ENCODE results near the gene APBA3. TPM values are rescaled to one million over a fixed set of nuclear protein-coding genes. Genes with fewer than 3 reads are reported as not detected.

APBA3 gene
- total and polyA plus RNA-seq, 8 donors = 6.7 to 27.1 (median 10.5) TPM

DNA sequence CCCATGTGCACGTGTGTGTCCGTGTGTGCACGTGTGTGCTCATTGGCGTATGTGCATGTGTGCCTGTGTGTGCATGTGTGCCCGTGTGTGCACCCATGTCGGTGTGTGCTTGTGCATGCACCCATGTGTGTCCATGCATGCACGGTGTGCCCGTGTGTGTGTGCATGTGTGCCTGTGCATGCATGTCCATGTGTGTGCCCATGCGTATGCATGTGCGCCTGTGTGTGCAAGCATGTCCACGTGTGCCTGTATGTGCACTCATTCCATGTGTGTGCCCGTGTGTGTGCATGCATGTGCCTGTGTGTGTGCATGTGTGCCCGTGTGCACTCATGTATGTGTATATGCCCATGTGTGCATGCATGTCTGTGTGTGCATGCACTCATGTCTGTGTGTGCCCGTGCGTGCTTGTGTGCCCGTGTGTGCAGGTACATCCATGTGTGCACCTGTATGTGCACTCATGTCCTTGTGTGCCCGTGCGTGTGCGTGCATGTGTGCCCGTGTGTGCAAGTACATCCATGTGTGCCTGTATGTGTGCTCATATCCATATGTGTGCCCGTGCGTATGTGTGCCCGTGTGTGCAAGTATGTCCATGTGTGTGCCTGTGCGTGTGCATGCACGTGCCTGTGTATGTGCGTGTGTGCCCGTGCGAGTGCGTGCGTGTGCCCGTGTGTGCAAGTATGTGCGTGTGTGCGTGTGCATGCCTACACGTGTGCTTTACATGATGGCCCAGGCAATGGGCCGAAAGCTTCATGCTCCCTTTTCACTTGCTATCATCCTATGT is 46.3 kb upstream of the APBA3 start:
- 86 to 89% methylated on average over 35 of the region's 35 CpGs for WGBS, 2 donors

DNA sequence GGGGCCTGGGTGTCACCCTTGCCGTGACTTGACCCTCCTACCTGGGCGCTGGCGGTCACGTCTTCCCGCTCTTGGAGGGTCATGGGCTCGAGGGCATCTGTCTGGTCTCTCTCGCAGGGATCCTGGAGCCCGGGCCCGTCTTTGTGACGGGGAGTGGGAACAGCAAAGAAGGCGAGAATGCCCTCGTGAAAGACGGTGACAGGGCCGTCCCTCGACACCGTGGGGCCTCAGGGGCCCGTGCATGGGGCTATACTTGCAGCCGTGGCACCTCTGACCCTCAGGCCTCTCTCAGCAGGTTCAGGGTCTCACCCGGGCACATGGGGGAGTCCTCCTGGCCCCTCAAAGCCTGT is 45.6 kb upstream of the APBA3 start:
- Histone ChIP-seq H3K27me3 (no peaks in the 10 kb centered on the region), H3K4me1 (no peaks in the 10 kb centered on the region), H3K4me3 (no peak overlapping the region), H3K36me3 (no peaks in the 10 kb centered on the region), H3K9me3 (no peaks in the 10 kb centered on the region), H3K27ac (no peak overlapping the region)
- FAIRE-seq (no peak), ATAC-seq (no peak), DNase-seq (peak in 1 of 6 donors; percentile 46)
- WGBS, 2 donors = 69 to 72% methylated on average over 19 of the region's 19 CpGs
- TF ChIP-seq, protein P1, sequence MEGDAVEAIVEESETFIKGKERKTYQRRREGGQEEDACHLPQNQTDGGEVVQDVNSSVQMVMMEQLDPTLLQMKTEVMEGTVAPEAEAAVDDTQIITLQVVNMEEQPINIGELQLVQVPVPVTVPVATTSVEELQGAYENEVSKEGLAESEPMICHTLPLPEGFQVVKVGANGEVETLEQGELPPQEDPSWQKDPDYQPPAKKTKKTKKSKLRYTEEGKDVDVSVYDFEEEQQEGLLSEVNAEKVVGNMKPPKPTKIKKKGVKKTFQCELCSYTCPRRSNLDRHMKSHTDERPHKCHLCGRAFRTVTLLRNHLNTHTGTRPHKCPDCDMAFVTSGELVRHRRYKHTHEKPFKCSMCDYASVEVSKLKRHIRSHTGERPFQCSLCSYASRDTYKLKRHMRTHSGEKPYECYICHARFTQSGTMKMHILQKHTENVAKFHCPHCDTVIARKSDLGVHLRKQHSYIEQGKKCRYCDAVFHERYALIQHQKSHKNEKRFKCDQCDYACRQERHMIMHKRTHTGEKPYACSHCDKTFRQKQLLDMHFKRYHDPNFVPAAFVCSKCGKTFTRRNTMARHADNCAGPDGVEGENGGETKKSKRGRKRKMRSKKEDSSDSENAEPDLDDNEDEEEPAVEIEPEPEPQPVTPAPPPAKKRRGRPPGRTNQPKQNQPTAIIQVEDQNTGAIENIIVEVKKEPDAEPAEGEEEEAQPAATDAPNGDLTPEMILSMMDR (IDR thresholded peaks at IDR 0.05) = no peak
- intact Hi-C loops (cut with DNase I) = no loop called here

More for the DNA sequence above, 46.3 kb upstream of the APBA3 start:
- no peak for DNase-seq
- Histone ChIP-seq H3K27ac (no peak overlapping the region), H3K27me3 (no peaks in the 10 kb centered on the region), H3K4me1 (no peaks in the 10 kb centered on the region), H3K4me3 (no peak overlapping the region), H3K36me3 (no peaks in the 10 kb centered on the region), H3K9me3 (no peaks in the 10 kb centered on the region)
- no peak for FAIRE-seq
- no peak for ATAC-seq
- TF ChIP-seq, protein P1 (IDR thresholded peaks at IDR 0.05) = no peak
- intact Hi-C loops (cut with DNase I) = no loop called here

DNA sequence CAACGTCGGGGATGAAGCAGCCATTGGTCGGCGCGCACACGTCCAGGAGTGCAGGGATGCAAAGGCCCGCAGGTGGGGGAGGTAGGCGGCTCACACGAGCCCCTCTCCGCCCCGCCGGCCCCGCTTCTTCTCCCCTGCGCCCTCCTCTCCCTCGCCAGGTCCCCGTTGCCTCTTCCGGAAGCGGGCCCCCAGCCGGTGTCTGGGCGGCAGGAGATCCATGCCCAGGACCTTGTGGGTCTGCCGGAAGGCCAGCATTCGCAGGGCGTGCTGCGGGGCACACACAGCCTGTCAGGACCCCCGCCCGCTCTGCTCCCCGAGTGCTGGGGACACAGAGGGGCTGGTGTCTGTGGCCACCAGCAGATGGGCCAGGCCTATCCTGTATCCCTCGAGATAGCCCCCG is 44.4 kb upstream of the APBA3 start:
- intact Hi-C loops (cut with DNase I) = no loop called here
- 74 to 81% methylated on average over 29 of the region's 29 CpGs for WGBS, 2 donors

DNA sequence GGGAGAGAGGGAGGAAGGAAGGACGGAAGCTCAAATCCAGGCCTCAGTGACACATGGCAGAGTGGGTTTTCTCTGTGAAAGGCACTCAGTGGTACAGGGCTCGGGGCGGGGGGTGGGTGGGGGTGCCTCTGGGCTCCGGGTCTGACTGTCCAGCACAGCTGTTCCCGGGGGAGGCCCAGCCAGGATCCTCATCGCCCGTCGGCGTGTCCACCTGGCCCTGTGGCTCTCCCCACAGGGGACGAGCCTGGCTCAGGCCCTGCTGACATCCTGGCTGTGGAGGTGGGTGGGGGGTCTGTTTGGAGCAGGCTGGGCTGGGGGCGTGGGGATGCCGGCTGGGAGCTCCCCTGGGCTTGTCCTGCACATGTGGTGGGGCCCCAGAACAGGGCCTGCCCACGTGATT is 42.9 kb upstream of the APBA3 start:
- Histone ChIP-seq H3K36me3 (no peaks in the 10 kb centered on the region), H3K27me3 (peaks cover 0 to 5% (median 0%) of the 10 kb centered on the region in 4 donors), H3K4me3 (no peak overlapping the region), H3K27ac (no peak overlapping the region), H3K4me1 (no peaks in the 10 kb centered on the region), H3K9me3 (no peaks in the 10 kb centered on the region)
- TF ChIP-seq, protein P1 (IDR thresholded peaks at IDR 0.05) = no peak
- FAIRE-seq (no peak), ATAC-seq (no peak), DNase-seq (peak in 1 of 6 donors; percentile 52)
- 63 to 69% methylated on average over 13 of the region's 13 CpGs for WGBS, 2 donors
- intact Hi-C loops (cut with DNase I) = loop anchor here in 1 of 3 donors (5.0 kb wide), 1 partner anchor 418 kb away; no protein-coding TSS in a partner anchor

More for the DNA sequence above, 44.4 kb upstream of the APBA3 start:
- H3K27me3 ChIP-seq = peaks cover 0 to 5% (median 0%) of the 10 kb centered on the region in 4 donors
- no peaks in the 10 kb centered on the region for H3K9me3 ChIP-seq
- no peaks in the 10 kb centered on the region for H3K4me1 ChIP-seq
- no peak for FAIRE-seq
- TF ChIP-seq, protein P1 (IDR thresholded peaks at IDR 0.05) = no peak
- no peak for ATAC-seq
- no peak overlapping the region for H3K4me3 ChIP-seq
- H3K36me3 ChIP-seq = no peaks in the 10 kb centered on the region
- peak in 1 of 6 donors; percentile 40 for DNase-seq
- H3K27ac ChIP-seq = no peak overlapping the region

DNA sequence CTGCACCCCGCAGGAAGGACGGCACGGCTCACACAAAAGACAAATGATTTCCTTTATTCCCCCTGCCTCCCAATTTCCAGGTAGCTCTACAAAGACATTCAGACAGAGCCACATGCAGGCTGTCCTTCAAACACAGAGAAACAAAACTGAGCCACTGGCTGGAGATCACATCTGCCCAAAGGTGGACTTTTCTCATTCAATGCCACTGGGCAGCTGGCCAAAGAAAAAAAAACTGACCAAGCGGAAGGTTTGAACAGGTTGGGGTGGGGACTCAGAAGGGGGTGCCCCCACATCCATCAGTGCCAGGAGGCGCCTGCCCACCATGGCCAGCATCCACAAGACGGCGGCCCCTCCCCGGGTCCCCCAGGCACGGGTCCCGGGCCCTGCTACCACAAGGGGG is 42.5 kb upstream of the APBA3 start:
- no peaks in the 10 kb centered on the region for H3K4me1 ChIP-seq
- H3K27me3 ChIP-seq = peaks cover 0 to 5% (median 0%) of the 10 kb centered on the region in 4 donors
- TF ChIP-seq, protein P1 (IDR thresholded peaks at IDR 0.05) = no peak
- FAIRE-seq (no peak), ATAC-seq (no peak), DNase-seq (peak in 1 of 6 donors; percentile 46)
- H3K27ac ChIP-seq = no peak overlapping the region
- intact Hi-C loops (cut with DNase I) = loop anchor here in 1 of 3 donors (5.0 kb wide), 1 partner anchor 418 kb away; no protein-coding TSS in a partner anchor
- no peak overlapping the region for H3K4me3 ChIP-seq
- no peaks in the 10 kb centered on the region for H3K9me3 ChIP-seq
- H3K36me3 ChIP-seq = no peaks in the 10 kb centered on the region
- WGBS, 2 donors = 41 to 57% methylated on average over 10 of the region's 10 CpGs

All from pancreas (tissue), 10 donors.